ENCODE results near the gene CCR1.

DNA sequence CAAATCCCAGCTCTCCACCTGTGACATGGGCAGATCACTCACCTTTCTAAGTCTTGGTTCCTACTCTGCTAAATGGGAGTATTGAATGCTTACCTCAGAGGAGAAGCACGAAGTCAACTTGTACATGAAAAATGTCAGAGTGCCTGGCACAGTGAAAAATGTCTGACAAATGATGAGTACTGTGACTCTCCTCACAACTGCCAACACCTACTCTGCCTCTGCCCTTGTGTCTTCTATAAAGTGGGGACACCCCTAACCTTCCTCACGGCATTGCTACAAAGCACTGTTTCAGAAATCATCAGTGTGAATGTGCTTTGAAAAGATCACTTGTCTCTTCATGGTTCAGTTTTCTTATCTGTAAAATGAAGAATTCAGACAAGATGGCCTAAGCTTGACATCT lies 940 bp upstream of the CCR1 start:
- TF ChIP-seq EZH2 (IDR thresholded peaks at IDR 0.05; ENCODE audit: insufficient read depth, low read length), result no peak
- TF ChIP-seq, protein P1, sequence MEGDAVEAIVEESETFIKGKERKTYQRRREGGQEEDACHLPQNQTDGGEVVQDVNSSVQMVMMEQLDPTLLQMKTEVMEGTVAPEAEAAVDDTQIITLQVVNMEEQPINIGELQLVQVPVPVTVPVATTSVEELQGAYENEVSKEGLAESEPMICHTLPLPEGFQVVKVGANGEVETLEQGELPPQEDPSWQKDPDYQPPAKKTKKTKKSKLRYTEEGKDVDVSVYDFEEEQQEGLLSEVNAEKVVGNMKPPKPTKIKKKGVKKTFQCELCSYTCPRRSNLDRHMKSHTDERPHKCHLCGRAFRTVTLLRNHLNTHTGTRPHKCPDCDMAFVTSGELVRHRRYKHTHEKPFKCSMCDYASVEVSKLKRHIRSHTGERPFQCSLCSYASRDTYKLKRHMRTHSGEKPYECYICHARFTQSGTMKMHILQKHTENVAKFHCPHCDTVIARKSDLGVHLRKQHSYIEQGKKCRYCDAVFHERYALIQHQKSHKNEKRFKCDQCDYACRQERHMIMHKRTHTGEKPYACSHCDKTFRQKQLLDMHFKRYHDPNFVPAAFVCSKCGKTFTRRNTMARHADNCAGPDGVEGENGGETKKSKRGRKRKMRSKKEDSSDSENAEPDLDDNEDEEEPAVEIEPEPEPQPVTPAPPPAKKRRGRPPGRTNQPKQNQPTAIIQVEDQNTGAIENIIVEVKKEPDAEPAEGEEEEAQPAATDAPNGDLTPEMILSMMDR (IDR thresholded peaks at IDR 0.05; ENCODE audit: insufficient read depth, low read depth, low read length), result no peak

All from astrocyte (in vitro differentiated cells and primary cell).